ENCODE results near the gene EIF2A. TPM values are rescaled to one million over a fixed set of nuclear protein-coding genes. Genes with fewer than 3 reads are reported as not detected.

The EIF2A gene
- total RNA-seq, 2 experiments from 2014 or later = 119 to 182 TPM

Other genes starting within 250 kb of the EIF2A start
- 10 to 100 TPM; 12.0 to 20.2 TPM for gene TSC22D2, start 138.5 kb upstream of the EIF2A start, total RNA-seq
- 10 to 100 TPM; 84.6 to 96.1 TPM for gene SERP1, start 291 bp upstream of the EIF2A start, total RNA-seq
- 100 to 1,000 TPM in 1 of 2 experiments, 10 to 100 TPM in 1; 88.6 to 134 TPM for gene SELENOT, start 56.5 kb downstream of the EIF2A start, total RNA-seq
- gene ERICH6, start 157.1 kb downstream of the EIF2A start, total RNA-seq = under 1 TPM in 1 of 2 experiments, not detected in 1; 0.58 TPM
- 100 to 1,000 TPM in 1 of 2 experiments, 10 to 100 TPM in 1; 85.7 to 154 TPM for gene SIAH2, start 216.4 kb downstream of the EIF2A start, total RNA-seq

Measured in activated CD4-positive, alpha-beta T cell treated with anti-CD3 and anti-CD28 coated beads for 36 hours (primary cell).